Stomach smooth muscle (tissue), 2 donors: Measurements from ENCODE around the gene SLC26A9.

ENCODE experiments used
- H3K27ac ChIP-seq: one replicate; pipeline ENCODE4 v1.7.0; 2013; ENCODE audit warnings: mild to moderate bottlenecking, low read length, inconsistent platforms
- H3K27me3 ChIP-seq, 2 donors: one replicate each; pipeline ENCODE4 v1.7.0; 2013; ENCODE audit warnings: low read length in 2 of 2; ENCODE audit not compliant: insufficient read depth in 2 of 2, control insufficient read depth in 1 of 2
- H3K36me3 ChIP-seq, 2 donors: one replicate each; pipeline ENCODE4 v1.7.0; 2013; ENCODE audit warnings: low read length in 2 of 2; ENCODE audit not compliant: control insufficient read depth in 2 of 2, insufficient read depth in 2 of 2
- H3K4me1 ChIP-seq: one replicate; pipeline ENCODE4 v1.7.0; 2013; ENCODE audit warnings: low read length; ENCODE audit not compliant: control insufficient read depth, insufficient read depth
- H3K4me3 ChIP-seq, 2 donors: one replicate each; pipeline ENCODE4 v1.7.0; 2013; ENCODE audit warnings: low read length in 2 of 2
- H3K9ac ChIP-seq, 2 donors: one replicate each; pipeline ENCODE4 v1.7.0; 2013; ENCODE audit warnings: low read length in 2 of 2, mild to moderate bottlenecking in 1 of 2
- H3K9me3 ChIP-seq, 2 donors: one replicate each; pipeline ENCODE4 v1.7.0; 2013; ENCODE audit warnings: low read length in 2 of 2; ENCODE audit not compliant: control insufficient read depth in 2 of 2
- donor health status: healthy.
- donor health status: Pancreatic carcinoma.

Gene SLC26A9

GRCh38 chr1:205972491-205973168, 29.4 kb upstream of the SLC26A9 start:
- Histone ChIP-seq H3K27ac (no peak overlapping the region), H3K4me3 (no peak overlapping the region), H3K9me3 (no peaks in the 10 kb centered on the region), H3K9ac (no peak overlapping the region), H3K36me3 (no peaks in the 10 kb centered on the region), H3K4me1 (no peaks in the 10 kb centered on the region), H3K27me3 (peaks cover 0 to 16% of the 10 kb centered on the region in 2 donors)

GRCh38 chr1:205972081-205972480, 28.8 kb upstream of the SLC26A9 start:
- Histone ChIP-seq H3K9ac (no peak overlapping the region), H3K27ac (no peak overlapping the region), H3K36me3 (no peaks in the 10 kb centered on the region), H3K27me3 (peaks cover 0 to 16% of the 10 kb centered on the region in 2 donors), H3K4me1 (no peaks in the 10 kb centered on the region), H3K9me3 (no peaks in the 10 kb centered on the region), H3K4me3 (no peak overlapping the region)

- no peak overlapping the region for H3K4me3 ChIP-seq
- H3K27ac ChIP-seq, result no peak overlapping the region
- H3K9ac ChIP-seq, result no peak overlapping the region
- peaks cover 0 to 11% of the 10 kb centered on the region in 2 donors for H3K27me3 ChIP-seq
- no peaks in the 10 kb centered on the region for H3K36me3 ChIP-seq
- H3K4me1 ChIP-seq, result no peaks in the 10 kb centered on the region
- H3K9me3 ChIP-seq, result no peaks in the 10 kb centered on the region
Observed at GRCh38 chr1:205971082-205971481, 27.8 kb upstream of the SLC26A9 start.

- Histone ChIP-seq H3K4me1 (no peaks in the 10 kb centered on the region), H3K36me3 (no peaks in the 10 kb centered on the region), H3K4me3 (no peak overlapping the region), H3K27me3 (peaks cover 0 to 9% of the 10 kb centered on the region in 2 donors), H3K9ac (no peak overlapping the region), H3K9me3 (no peaks in the 10 kb centered on the region), H3K27ac (no peak overlapping the region)
Observed at GRCh38 chr1:205970486-205970885, 27.2 kb upstream of the SLC26A9 start.

- H3K27me3 ChIP-seq, result peaks cover 0 to 3% of the 10 kb centered on the region in 2 donors
- H3K36me3 ChIP-seq, result no peaks in the 10 kb centered on the region
- H3K4me3 ChIP-seq, result no peak overlapping the region
- H3K4me1 ChIP-seq, result no peaks in the 10 kb centered on the region
- H3K9me3 ChIP-seq, result no peaks in the 10 kb centered on the region
- H3K9ac ChIP-seq, result no peak overlapping the region
- no peak overlapping the region for H3K27ac ChIP-seq
Observed at GRCh38 chr1:205969229-205969628, 26.0 kb upstream of the SLC26A9 start.

- H3K9ac ChIP-seq, result no peak overlapping the region
- H3K4me1 ChIP-seq, result no peaks in the 10 kb centered on the region
- no peak overlapping the region for H3K4me3 ChIP-seq
- no peak overlapping the region for H3K27ac ChIP-seq
- no peaks in the 10 kb centered on the region for H3K9me3 ChIP-seq
- H3K27me3 ChIP-seq, result no peaks in the 10 kb centered on the region
- H3K36me3 ChIP-seq, result no peaks in the 10 kb centered on the region
Observed at GRCh38 chr1:205967554-205968335, 24.5 kb upstream of the SLC26A9 start.

GRCh38 chr1:205965036-205965884, 22.0 kb upstream of the SLC26A9 start:
- Histone ChIP-seq H3K9me3 (no peaks in the 10 kb centered on the region), H3K4me1 (peaks cover 3% of the 10 kb centered on the region), H3K9ac (no peak overlapping the region), H3K36me3 (no peaks in the 10 kb centered on the region), H3K4me3 (no peak overlapping the region), H3K27ac (no peak overlapping the region), H3K27me3 (peaks cover 2 to 4% of the 10 kb centered on the region in 2 donors)

- Histone ChIP-seq H3K9me3 (no peaks in the 10 kb centered on the region), H3K27me3 (peaks cover 7 to 9% of the 10 kb centered on the region in 2 donors), H3K4me3 (no peak overlapping the region), H3K27ac (no peak overlapping the region), H3K4me1 (peaks cover 3% of the 10 kb centered on the region), H3K9ac (no peak overlapping the region), H3K36me3 (no peaks in the 10 kb centered on the region)
Observed at GRCh38 chr1:205963352-205964155, 20.3 kb upstream of the SLC26A9 start.

- H3K27me3 ChIP-seq, result peaks cover 7 to 11% of the 10 kb centered on the region in 2 donors
- H3K4me3 ChIP-seq, result no peak overlapping the region
- no peak overlapping the region for H3K9ac ChIP-seq
- no peaks in the 10 kb centered on the region for H3K9me3 ChIP-seq
- peaks cover 3% of the 10 kb centered on the region for H3K4me1 ChIP-seq
- H3K36me3 ChIP-seq, result no peaks in the 10 kb centered on the region
- no peak overlapping the region for H3K27ac ChIP-seq
Observed at GRCh38 chr1:205962821-205963221, 19.6 kb upstream of the SLC26A9 start.
